HL-60 (cell line): ENCODE measurements around the gene USH2A.

Experiments used
- SPI1 ChIP-seq: IDR thresholded peaks from 2 replicates; pipeline ENCODE4 v1.6.1; 2012; ENCODE audit warnings: low read depth, mild to moderate bottlenecking, borderline replicate concordance
- TF ChIP-seq, protein P1 (sequence below): IDR thresholded peaks from one replicate; pipeline ENCODE4 v1.5.1; 2011; ENCODE audit warnings: low read length, control low read depth, inconsistent platforms; ENCODE audit not compliant: insufficient read depth

- TF ChIP-seq, protein P1, sequence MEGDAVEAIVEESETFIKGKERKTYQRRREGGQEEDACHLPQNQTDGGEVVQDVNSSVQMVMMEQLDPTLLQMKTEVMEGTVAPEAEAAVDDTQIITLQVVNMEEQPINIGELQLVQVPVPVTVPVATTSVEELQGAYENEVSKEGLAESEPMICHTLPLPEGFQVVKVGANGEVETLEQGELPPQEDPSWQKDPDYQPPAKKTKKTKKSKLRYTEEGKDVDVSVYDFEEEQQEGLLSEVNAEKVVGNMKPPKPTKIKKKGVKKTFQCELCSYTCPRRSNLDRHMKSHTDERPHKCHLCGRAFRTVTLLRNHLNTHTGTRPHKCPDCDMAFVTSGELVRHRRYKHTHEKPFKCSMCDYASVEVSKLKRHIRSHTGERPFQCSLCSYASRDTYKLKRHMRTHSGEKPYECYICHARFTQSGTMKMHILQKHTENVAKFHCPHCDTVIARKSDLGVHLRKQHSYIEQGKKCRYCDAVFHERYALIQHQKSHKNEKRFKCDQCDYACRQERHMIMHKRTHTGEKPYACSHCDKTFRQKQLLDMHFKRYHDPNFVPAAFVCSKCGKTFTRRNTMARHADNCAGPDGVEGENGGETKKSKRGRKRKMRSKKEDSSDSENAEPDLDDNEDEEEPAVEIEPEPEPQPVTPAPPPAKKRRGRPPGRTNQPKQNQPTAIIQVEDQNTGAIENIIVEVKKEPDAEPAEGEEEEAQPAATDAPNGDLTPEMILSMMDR: no peak
- no peak for TF ChIP-seq SPI1
Observed at GRCh38 chr1:216290074-216290473, 133.2 kb downstream of the USH2A start.
